NCI-H774 (cell line): Measurements from ENCODE around the gene KCNQ2.

Experiments used
- DNase-seq: peaks from one replicate; lab custom pipeline; 2025; lab: John Stamatoyannopoulos, UW

Gene KCNQ2

GRCh38 chr20:63454731-63455567, 17.5 kb downstream of the KCNQ2 start:
- DNase-seq = no peak

GRCh38 chr20:63452821-63453523, 19.5 kb downstream of the KCNQ2 start:
- no peak for DNase-seq

- DNase-seq = no peak
Measured at GRCh38 chr20:63452341-63452740, 20.1 kb downstream of the KCNQ2 start.

GRCh38 chr20:63451821-63452220, 20.6 kb downstream of the KCNQ2 start:
- no peak for DNase-seq

- no peak for DNase-seq
Measured at GRCh38 chr20:63449796-63450730, 22.4 kb downstream of the KCNQ2 start.

GRCh38 chr20:63449025-63449424, 23.4 kb downstream of the KCNQ2 start:
- no peak for DNase-seq

GRCh38 chr20:63448031-63448430, 24.4 kb downstream of the KCNQ2 start:
- DNase-seq = no peak

- DNase-seq = no peak
Measured at GRCh38 chr20:63447320-63447719, 25.1 kb downstream of the KCNQ2 start.

GRCh38 chr20:63446216-63447024, 26.0 kb downstream of the KCNQ2 start:
- DNase-seq = no peak

- DNase-seq = no peak
Measured at GRCh38 chr20:63445075-63445734, 27.2 kb downstream of the KCNQ2 start.

- no peak for DNase-seq
Measured at GRCh38 chr20:63444548-63444947, 27.9 kb downstream of the KCNQ2 start.

GRCh38 chr20:63443606-63444395, 28.7 kb downstream of the KCNQ2 start:
- DNase-seq = no peak

GRCh38 chr20:63442100-63442493, 30.4 kb downstream of the KCNQ2 start:
- no peak for DNase-seq

GRCh38 chr20:63441136-63442099, 31.0 kb downstream of the KCNQ2 start:
- no peak for DNase-seq

- no peak for DNase-seq
Measured at GRCh38 chr20:63440366-63440955, 32.0 kb downstream of the KCNQ2 start.

- DNase-seq = no peak
Measured at GRCh38 chr20:63439866-63440265, 32.6 kb downstream of the KCNQ2 start.

GRCh38 chr20:63438121-63438520, 34.3 kb downstream of the KCNQ2 start:
- no peak for DNase-seq

GRCh38 chr20:63435552-63435951, 36.9 kb downstream of the KCNQ2 start:
- DNase-seq = no peak
